ENCODE results near the gene EXOC6B.

- TF ChIP-seq IKZF1 (conservative IDR thresholded peaks at IDR 0.05): no peak
- no peak for TF ChIP-seq HCFC1 (IDR thresholded peaks at IDR 0.05; ENCODE audit: low read length)
- TF ChIP-seq NR2C1 (IDR thresholded peaks at IDR 0.05): no peak
- TF ChIP-seq NR2C2 (IDR thresholded peaks at IDR 0.05; ENCODE audit: borderline replicate concordance, control insufficient read depth, insufficient read length, low read depth): no peak
- TF ChIP-seq, protein P1, sequence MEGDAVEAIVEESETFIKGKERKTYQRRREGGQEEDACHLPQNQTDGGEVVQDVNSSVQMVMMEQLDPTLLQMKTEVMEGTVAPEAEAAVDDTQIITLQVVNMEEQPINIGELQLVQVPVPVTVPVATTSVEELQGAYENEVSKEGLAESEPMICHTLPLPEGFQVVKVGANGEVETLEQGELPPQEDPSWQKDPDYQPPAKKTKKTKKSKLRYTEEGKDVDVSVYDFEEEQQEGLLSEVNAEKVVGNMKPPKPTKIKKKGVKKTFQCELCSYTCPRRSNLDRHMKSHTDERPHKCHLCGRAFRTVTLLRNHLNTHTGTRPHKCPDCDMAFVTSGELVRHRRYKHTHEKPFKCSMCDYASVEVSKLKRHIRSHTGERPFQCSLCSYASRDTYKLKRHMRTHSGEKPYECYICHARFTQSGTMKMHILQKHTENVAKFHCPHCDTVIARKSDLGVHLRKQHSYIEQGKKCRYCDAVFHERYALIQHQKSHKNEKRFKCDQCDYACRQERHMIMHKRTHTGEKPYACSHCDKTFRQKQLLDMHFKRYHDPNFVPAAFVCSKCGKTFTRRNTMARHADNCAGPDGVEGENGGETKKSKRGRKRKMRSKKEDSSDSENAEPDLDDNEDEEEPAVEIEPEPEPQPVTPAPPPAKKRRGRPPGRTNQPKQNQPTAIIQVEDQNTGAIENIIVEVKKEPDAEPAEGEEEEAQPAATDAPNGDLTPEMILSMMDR (IDR thresholded peaks at IDR 0.05 in 2 of 3, conservative IDR thresholded peaks at IDR 0.05 in 1 of 3; ENCODE audit: control insufficient read depth in 2 of 3, extremely low read depth in 1 of 3, insufficient read depth in 1 of 3, low read depth in 3 of 3, low read length in 3 of 3): no peak
- TF ChIP-seq RFX5 (IDR thresholded peaks at IDR 0.05; ENCODE audit: low read depth, low read length): no peak
- TF ChIP-seq EED (IDR thresholded peaks at IDR 0.05; ENCODE audit: low read depth): no peak
- TF ChIP-seq SP1 (IDR thresholded peaks at IDR 0.05; ENCODE audit: low read depth, low read length): no peak
- TF ChIP-seq ATF3 (IDR thresholded peaks at IDR 0.05; ENCODE audit: borderline replicate concordance, extremely low read depth, low read depth, low read length): no peak
- TF ChIP-seq EZH2 (IDR thresholded peaks at IDR 0.05; ENCODE audit: borderline replicate concordance, control insufficient read depth, low read depth, low read length): no peak
- no peak for TF ChIP-seq YY1 (IDR thresholded peaks at IDR 0.05; ENCODE audit: low read depth, low read length)
- TF ChIP-seq SIN3A (IDR thresholded peaks at IDR 0.05; ENCODE audit: low read depth, low read length): no peak
- TF ChIP-seq STAT1 (conservative IDR thresholded peaks at IDR 0.05): no peak
Observed at GRCh38 chr2:72716601-72717000, 109.2 kb downstream of the EXOC6B start.

All from GM12878 (cell line).